ENCODE results near the gene UBE2G2.

- no peak for TF ChIP-seq CTCF (conservative IDR thresholded peaks at IDR 0.05 in 1 of 2, IDR thresholded peaks at IDR 0.05 in 1 of 2; ENCODE audit: low read depth in 1 of 2, low read length in 2 of 2)
- TF ChIP-seq EZH2 (IDR thresholded peaks at IDR 0.05; ENCODE audit: low read length, missing control alignments): no peak
These were observed 11.7 kb downstream of the UBE2G2 start for GRCh38 chr21:44789880-44790279.

Data from fibroblast of lung (primary cell).